SKM-1 (cell line): ENCODE data around the gene EHD1.
A peak's percentile ranks its signal among the peaks of the same experiment; 100 is the strongest.

Experiments
- DNase-seq: peaks from one replicate; lab custom pipeline; 2025; ENCODE audit not compliant: unreplicated experiment; lab: John Stamatoyannopoulos, UW

Gene EHD1

DNA sequence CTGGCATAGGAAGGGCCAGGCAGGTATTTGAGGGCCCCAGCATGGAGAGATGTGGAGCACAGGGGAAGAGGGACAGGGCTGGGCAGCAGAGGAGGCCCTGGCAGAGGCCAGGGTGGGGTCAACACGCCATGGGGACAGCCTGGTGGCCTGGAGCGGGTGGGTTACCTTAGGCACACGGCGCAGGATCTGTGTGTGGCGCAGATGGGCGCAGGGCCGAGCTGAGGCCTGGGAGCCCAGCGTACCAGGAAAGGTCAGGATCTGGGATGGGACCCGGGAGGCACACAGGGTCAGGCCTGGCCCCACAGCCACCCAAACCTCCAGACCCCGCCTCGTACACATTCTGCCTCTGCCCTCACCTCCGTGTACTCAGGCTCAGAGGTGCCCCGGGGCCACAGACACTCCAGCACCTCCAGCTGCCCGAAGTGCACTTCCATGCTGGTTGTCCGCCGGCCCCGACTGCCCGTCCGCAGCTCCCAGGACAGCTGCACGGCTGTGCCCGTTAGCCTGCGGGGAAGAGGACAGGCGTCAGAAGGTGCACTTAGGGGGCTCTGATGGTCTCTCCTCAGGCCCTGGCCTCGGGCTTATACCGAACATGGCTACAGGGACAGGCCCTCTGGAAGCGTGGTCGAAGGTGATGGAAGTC, 32.2 kb upstream of the EHD1 start:
- no peak for DNase-seq

DNA sequence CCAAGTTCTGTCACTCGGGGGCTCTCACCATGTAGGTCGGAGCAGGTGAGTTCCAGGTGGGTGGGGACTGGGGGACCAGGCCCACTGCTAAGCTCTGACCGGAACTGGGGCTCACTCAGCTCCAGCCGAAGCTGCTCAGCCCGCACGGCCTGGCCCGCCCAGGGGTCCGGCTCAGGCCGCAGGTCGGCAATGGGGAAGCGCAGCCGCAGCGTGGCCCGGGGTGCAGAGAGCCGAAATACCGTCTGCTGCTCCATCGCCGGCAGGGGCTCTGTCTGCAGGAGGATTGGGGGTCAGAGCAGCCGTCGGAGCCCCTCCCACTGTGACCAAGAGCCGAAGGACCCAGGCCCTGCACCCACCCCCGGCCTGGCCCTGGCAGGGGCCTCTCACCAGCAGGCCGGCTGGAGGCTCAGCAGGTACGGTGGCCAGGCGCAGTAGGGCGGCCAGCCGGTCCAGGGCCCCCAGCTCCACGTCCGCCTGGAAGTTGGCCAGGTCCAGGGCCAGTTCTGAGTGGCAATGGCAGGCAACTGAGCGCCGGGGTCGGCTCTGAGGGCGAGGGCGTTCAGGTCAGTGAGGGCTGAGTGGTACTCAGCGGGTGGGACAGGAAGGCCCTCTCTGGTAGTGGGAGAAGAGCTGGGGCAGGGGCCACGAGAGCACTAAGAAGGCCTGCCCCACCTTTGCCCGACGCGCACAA, 31.4 kb upstream of the EHD1 start:
- DNase-seq = no peak

DNA sequence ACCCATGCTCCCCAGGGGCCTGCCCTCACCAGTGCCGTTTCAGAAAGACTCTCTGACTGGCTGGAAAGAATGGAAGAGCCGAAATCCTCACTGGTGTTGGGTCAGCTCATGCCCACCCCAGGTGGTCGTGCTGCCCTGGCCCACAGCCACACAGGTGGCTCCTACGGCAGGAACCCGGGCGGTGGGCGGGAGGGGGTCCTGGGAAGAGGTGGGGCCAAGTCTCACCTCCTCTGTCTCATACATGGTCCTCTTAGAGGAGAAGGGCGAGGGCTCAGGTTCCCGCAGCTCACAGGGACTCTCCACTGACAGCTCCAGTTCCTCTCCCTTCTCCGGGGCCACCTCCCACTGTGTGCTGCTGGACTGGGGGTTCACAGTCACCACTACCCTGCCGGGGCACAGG, 30.3 kb upstream of the EHD1 start:
- DNase-seq = no peak

DNA sequence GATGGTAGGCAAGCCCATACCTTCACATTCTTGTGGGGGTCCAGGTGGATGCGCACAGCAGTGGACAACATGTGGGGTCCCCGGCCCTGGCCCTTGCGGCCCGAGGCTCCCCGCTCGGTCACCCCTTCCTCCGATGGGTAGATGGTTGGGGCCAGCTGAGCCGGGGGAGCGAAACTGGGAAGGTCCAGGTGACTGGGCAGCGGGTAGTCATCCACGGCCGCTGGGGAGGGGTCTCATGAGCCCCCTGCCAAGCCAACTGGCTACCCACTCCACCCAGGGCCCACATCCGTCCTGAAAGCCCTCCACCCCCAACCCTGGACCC, 27.9 kb upstream of the EHD1 start:
- no peak for DNase-seq

DNA sequence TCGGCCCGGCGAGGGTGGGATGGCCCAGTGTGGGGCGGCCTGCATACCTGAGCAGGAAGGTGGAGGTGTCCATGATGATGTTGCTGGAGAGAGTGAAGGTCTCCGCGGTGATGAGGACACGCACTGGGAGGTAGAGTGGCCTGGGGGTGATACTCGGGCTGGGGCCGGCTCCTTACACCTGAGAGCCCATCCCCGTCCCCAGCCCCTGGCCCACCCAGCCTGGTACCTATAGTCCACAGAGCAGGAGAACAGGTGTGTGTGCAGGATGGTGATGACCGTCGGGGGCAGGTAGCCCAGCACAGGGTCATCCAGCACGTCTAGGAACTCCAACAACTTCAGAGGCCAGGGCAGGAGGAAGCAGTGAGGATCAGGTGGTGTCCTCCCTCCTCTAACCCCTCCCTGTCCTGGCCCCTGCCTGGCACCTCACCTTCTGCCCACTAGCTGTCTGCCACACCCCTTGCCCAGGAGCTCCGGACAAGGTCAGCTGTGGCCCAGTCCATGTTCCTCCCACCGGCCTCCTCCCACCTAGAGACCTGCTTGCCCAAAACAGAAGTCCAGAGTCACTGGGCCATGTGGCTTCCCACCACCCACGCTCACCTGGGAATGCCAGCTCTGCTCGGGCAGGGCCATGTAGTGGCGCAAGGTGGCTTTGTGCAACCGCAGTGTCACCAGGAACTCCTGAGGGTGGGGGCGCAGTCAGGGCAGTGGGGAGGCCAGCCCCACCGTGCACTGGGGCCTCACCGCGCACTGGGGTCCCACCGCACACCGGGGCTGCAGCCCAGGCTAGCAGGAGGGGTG, 27.3 kb upstream of the EHD1 start:
- DNase-seq = no peak

DNA sequence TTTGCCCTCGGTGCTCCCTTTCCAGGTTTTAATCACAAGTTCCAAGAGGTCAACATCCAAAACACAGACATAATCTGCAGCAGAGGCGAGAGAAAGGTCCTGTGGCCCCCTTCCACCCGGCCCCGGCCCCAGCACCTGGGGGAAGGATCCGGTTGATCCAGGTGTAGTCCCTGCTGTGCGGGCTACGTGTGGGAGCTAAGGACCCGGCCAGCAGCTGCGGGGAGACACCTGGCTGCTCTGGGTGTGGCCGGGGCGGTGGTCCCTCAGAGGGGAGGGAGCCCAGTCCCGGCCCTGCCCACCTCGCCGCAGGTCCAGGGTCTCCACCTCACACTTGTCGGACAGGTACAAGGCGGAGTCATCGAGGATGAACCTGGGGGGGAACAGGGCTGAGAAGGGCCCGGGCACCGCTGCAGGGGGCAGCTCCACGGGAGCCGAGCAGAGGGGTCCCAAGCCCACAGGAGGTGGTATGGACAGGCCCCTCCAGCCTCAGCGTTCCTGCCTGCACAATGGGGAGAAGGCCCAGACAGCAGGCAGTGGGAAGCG, 24.9 kb upstream of the EHD1 start:
- DNase-seq = no peak

DNA sequence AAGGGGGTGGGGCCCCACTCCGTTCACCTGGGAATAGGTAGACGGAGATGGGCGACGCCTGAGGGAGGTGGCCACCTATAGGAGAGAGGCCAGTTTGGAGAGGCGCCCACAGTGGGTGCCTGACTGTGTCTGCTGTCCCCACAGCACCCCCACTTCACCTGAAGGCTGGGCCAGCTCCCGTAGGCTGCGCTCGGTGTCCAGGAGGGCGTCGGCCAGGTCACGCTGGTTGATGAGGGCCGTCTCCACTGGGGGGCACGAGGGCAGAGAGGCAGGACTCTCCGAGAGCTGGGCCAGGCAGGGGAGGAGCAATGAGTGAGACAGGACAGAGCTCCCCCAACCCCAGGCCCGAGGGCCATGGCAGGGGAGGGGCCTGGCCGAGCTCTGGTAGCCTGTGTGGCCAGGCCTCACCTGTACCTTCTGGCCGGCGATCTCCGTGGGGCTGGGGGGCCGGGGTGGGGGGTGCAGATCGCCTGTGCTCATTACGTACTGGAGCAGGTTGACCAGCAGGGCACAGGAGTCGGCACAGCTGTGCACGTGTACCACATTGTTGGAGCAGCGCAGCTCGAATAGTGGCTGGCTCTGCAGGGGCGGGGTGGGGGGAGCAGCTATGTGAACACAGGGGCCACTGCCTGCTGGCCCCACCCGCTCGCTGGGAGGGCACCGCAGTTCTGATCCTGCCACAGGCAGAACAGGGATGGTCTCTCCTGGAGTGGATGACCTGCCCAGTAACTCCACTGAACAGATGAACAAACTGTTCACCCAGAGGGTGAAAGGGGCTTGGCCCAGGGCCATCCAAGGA, 23.9 kb upstream of the EHD1 start:
- no peak for DNase-seq

DNA sequence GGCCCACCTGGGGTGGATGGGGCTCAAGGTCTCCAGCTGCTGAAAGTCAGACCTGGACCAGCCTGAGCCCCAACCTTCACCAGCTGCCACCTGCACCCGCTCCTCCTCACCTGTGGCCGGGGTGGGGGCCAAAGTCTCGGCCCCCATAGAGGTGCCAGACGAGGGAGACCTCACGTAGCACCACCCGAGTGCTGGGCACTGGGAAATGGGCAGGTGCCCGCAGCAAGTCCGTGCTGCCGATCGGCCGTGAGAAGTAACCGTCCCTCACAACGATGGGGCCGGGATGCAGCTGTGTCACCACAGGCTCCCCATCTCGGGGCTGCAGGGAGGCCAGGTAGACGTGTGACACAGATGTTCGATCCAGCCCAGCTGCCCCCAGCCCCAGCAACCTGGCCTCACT, 22.4 kb upstream of the EHD1 start:
- no peak for DNase-seq

DNA sequence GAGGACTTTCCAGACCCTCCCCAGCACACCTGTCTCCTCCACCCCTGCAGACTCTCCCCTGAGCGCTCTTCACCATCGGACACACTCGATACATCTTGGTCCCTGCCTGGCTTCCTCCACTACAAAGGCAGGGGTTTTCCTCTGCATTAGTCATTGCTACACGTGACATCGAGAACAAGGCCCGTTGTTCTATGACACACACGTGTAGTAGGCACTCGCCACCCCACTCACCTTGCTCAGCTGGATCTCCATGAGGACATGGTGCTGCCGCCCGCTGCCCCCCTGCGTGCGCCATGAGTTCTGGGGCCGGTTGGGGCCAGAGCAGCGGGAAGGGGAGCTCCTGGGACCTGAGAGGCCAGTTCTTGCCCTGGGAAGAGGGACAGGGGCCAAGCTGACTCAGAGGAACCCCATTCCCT, 21.9 kb upstream of the EHD1 start:
- no peak for DNase-seq

DNA sequence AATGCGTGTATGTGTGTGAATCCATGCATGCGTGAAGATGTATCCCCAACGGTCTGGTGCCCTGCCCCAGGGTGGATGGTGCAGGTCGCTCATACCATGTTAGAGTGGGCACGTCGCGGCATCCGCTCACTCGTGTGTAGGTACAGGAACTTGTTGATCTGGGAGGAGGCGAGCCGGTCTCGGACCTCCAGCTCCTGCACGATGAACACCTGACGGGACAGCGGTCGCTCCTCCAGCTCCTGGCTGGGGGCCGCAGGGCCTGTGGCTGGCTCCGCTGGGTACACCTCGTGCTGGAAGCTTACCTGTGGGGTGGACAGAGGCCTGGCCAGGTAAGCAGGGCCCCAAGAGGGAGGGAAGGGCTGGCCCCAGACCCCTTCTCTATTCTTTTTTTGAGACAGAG, 20.1 kb upstream of the EHD1 start:
- no peak for DNase-seq

DNA sequence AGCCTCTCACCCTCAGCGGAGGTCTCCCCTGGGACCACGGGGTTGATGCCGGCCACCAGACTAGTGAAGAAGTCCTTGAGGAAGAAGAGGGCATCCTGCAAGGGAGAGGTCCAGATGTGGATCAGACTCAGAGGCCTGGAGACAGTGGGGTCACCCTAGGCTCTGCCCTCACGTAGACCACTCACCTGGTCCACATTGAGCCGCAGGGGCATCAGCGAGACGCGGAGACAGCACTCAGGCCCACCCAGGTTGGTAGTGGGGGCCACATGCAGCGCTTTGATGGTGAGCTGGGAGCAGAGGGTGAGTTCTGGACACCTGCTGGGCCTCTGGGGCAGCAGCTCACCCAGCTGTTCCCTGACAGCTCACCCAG, 19.6 kb upstream of the EHD1 start:
- DNase-seq = no peak

DNA sequence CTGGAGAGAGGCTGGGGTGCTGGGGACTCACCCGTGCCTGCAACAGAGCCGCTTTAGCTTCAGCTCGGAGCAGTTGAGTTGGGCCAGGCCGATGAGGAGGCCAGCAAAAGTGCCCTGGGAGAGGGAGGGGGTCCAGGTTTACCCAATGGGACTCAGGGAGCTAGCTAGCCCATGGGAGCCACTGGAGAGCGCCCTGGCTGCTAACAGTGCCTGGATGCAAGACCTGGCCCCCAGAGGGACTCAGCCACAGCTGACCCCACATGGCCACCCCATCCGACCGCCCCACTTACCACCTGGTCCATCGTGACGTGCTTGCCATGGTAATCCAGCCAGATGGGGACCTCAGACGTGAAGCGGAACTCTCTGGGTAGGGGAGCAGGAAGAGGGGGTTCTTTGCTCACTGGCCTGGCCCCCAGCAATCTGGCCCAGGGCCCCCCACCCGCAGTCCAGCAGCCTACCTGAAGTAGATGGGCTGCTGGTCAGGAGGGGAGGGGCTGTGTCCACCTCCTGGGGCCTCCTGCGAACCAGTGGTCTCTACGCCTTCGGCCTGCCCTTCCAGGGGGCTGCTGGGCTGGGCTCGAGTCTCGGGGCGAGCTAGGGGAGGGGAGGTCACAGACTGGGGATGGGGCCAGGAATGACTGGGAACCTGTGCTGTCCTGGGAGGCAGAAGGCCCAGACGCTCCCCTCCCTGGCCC, 19.1 kb upstream of the EHD1 start:
- DNase-seq = no peak

DNA sequence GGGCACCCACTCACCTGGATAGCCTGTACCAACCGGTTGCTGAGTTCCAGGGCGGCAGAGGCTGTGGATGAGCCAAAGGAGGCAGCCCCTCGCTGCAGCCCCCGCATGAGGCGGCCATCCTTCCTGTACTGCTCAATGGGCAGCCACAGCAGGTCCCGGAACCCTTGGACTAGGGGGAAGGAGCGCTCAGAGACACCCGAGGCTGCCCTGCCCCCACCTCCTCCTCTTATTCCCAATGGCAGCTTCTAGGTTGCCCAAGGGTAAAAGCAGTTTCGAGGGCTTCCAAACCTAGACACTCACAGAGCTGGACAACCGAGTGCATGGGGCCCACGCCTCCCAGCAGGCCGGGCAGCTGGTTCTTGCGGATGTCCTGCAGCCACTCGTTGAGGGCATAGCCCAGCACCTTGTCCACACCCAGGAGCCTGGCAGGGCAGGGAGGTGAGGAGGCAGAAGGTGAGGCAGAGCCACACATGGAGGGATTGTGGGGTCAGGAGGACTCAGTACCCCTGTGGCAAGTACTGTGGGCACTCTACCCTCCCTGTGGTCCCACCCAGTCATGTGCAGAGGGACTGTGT, 18.1 kb upstream of the EHD1 start:
- DNase-seq = no peak

DNA sequence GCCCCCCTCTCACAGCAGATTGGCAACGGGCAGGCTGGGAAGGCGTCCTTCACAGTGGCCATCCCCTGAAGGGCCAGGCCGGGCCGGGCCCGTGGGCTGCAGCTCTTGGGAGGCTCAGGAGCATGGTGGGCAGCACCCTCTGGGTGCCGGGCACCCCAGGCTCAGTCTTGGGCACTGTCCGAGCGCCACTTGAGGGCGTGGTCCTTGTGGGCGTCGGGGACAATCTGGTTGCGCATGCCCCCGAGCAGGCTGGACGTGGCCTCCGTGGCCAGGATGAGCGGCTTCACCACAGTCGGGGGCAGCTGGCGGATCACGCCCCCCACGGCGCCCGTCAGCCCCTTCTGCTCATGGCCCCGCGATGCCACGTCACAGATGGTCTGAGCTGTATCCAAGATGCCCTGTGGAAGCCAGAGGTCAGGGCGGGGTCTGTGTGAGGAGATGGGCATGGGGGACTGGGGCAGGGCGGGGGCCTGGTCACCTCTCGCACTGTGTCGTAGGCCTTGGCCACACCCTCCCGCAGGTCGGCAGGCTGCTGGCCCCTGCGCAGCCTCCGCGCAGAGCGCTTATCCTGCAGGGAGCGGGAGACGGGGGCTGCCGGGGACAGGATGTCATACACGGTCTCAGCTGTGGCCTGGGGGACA, 16.5 kb upstream of the EHD1 start:
- DNase-seq = no peak

DNA sequence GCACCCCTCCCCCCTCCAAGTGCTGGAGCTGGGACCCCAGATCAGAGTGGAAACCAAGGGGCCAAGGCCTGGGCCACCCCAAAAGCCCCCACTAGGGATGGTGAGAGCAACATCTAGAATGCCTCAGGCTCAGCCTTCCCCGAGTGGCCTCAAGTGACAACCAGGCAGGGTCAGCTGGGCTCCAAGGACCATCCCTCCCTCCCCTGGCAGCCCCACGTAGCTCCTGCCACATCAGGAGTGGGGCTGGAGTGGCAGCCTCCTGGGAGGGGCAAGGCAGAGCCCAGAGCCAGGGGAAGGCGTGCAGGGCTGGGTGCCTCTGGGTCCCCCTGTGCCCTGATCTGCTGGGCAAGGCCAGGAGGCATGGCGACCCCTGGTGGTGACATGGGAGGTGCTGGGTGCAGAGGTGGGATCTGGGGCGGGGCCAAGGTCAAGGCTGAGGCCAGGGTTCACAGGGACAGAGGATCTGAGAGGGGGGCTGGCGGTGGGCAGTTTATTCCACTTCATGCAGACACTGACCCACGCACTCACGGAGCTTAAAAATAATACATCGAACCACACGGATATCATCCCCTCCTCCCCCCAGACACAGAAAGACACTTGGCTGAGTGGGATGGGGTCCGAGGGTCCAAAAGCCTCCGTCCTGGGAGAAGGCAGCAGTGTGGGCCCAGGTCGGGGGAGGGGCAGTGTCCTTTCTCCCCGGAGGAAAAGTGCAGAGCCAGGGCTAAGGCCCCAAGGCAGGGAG, 15.8 kb upstream of the EHD1 start:
- DNase-seq = peak; percentile 46

DNA sequence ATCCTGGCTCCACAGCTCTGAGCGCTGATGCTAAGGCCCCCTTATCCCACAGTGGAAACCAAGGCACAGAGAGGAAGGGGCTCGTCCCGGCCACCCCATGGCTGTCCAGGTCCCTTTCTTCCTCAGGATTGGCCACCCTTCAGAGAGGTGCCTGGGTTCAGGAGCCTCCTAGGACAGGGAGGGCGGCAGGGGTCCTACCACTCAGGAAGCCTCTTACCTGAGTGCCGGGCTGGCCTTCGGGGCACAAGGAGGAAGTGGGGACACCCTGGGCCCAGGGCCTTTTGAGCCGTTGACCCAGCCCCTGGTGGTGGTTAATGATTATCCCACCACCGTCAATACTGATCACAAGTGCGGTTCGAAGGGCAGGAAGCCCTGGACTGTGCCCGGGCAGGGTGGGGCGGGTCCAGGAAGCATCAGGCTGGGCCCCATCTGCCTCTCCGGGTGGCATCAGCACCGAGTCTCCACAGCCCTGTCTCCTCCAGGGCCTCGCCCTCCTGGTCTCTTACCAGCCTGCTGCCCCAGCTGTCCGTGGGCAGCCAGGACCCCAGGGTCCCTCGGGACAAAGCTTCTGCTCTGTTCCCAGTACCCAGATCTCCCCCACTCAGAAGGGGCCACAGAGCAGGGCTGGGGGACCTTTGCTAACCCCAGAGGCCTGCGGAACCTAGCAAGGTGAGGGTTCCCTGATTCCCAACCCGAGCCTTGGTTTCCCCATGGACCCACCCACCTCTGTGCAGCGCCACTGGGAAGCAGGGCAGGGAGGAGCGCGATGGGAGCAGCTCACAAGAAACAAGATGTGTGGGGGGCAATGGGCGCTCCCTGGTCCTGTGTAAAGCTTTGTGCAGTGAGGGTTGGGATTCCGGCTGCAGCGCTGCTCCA, 15.0 kb upstream of the EHD1 start:
- no peak for DNase-seq

DNA sequence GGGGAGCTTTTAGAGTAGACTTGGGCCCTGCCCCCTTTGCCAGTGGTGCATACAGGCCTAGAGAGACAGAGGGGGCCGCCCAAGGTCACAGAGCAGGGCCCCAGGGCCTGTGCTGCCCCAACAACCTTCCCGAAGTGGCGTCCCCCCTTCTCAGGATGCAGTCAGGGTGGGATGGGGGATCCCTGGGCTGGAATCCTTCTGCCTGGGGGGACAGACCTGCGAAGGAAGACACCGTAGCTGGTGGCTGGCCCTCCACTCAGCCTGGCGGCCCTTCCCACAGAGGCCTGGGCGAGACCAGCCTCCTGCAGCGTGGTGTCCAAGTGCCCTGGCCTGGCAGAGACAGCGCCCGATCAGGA, 14.4 kb upstream of the EHD1 start:
- DNase-seq = no peak

DNA sequence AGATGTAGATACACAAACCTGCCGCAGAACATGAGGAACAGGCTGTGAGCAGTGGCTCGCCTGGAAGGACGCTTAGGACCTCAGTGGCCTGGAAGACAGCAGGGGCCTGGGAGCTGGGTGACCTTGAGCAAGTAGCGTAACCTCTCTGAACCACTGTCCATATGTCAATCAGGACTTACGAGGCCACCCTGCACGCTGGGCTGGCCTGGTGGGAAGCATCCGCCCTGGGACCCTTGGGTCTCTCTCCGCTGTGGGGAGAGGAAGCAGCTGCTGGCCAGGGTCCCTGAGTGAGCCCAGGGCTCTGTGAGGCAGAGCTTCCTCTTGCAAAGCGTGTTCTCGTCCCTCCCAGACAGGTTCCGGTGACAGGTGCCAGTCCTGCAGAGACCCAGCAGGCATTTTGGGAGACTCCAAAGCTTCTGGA, 14.0 kb upstream of the EHD1 start:
- DNase-seq = no peak
